Activated CD4-positive, alpha-beta memory T cell treated with anti-CD3 and anti-CD28 coated beads for 36 hours (primary cell): ENCODE data around the gene NBPF14. TPM values are rescaled to one million over a fixed set of nuclear protein-coding genes. Genes with fewer than 3 reads are reported as not detected.
"Not testable (repeated sequence)": the region's sequence is repeated elsewhere in the genome, so short reads cannot be mapped to it uniquely, and the experiment has no call there.

Source experiments
- CTCF ChIA-PET: fragments of 350-600 bp; sonication (Branson Sonifier 250); formaldehyde crosslinking; loops from one replicate; lab custom pipeline; 2021; ENCODE audit warnings: antibody characterized with exemption, inconsistent platforms; lab: Charles Lee
- POLR2A ChIA-PET: fragments of 350-600 bp; sonication (Branson Sonifier 250); formaldehyde crosslinking; loops from one replicate; lab custom pipeline; 2021; ENCODE audit warnings: antibody characterized with exemption; lab: Charles Lee
- DNase-seq: peaks from one replicate; pipeline ENCODE4 v3.0.0-alpha.2; 2020
- H3K27ac Mint-ChIP-seq: one replicate; pipeline ENCODE4 v1.8.0; 2021; ENCODE audit warnings: mixed read lengths
- H3K27me3 Mint-ChIP-seq: one replicate; pipeline ENCODE4 v1.8.0; 2021; ENCODE audit warnings: mixed read lengths
- H3K36me3 Mint-ChIP-seq: one replicate; pipeline ENCODE4 v1.8.0; 2021; ENCODE audit warnings: mixed read lengths
- H3K4me1 Mint-ChIP-seq: one replicate; pipeline ENCODE4 v1.8.0; 2021; ENCODE audit warnings: low read depth, mixed read lengths
- H3K4me3 Mint-ChIP-seq: one replicate; pipeline ENCODE4 v1.8.0; 2021; ENCODE audit warnings: mild to moderate bottlenecking, mixed read lengths
- H3K9me3 Mint-ChIP-seq: one replicate; pipeline ENCODE4 v1.8.0; 2021; ENCODE audit warnings: mixed read lengths
- intact Hi-C: fragments of 100-400 bp; cut with micrococcal nuclease; formaldehyde crosslinking; loops from one replicate; pipeline ENCODE4 v1.15.1; 2023
- total RNA-seq, 2 experiments: library from RNA; stranded (reverse); gene quantifications; one replicate each; pipeline ENCODE4 v1.2.3, GENCODE V29; 2021

NBPF14 gene
- total RNA-seq, 2 experiments from 2014 or later = 17.4 to 19.3 TPM

- not testable (repeated sequence) for H3K27me3 Mint-ChIP-seq, H3K36me3 Mint-ChIP-seq, H3K4me1 Mint-ChIP-seq, H3K9me3 Mint-ChIP-seq
- CTCF ChIA-PET = interaction anchor here (0.9 kb wide), 1 partner anchor 188 kb away, joined by 4 read pairs; no protein-coding TSS in a partner anchor
- Mint-ChIP-seq H3K27ac (peak overlapping the region; percentile 95), H3K4me3 (peak overlapping the region; percentile 85)
- POLR2A ChIA-PET = interaction anchor here (0.6 to 1.7 kb wide), 14 partner anchors 120 to 1438 kb away, joined by 3 to 30 read pairs (median 4); no protein-coding TSS in a partner anchor
- intact Hi-C loops = loop anchor here (10.0 kb wide), 1 partner anchor 148 kb away; no protein-coding TSS in a partner anchor
- DNase-seq = peak; percentile 95
Measured at GRCh38 chr1:148522561-148523204, 73.1 kb downstream of the NBPF14 start.

GRCh38 chr1:148522072-148522471 lies 73.7 kb downstream of the NBPF14 start:
- H3K4me1 Mint-ChIP-seq, H3K9me3 Mint-ChIP-seq: not testable (repeated sequence)

GRCh38 chr1:148514310-148514709 lies 81.5 kb downstream of the NBPF14 start:
- Mint-ChIP-seq H3K4me1 (peaks cover 16% of the 10 kb centered on the region), H3K27ac (peak overlapping the region; percentile 35)
- H3K4me3 Mint-ChIP-seq, H3K9me3 Mint-ChIP-seq, intact Hi-C loops, POLR2A ChIA-PET, H3K27me3 Mint-ChIP-seq, H3K36me3 Mint-ChIP-seq, CTCF ChIA-PET, DNase-seq: not testable (repeated sequence)

More at GRCh38 chr1:148522072-148522471, 73.7 kb downstream of the NBPF14 start:
- H3K27me3 Mint-ChIP-seq, CTCF ChIA-PET, H3K36me3 Mint-ChIP-seq: not testable (repeated sequence)
- intact Hi-C loops = loop anchor here (10.0 kb wide), 1 partner anchor 147 kb away; no protein-coding TSS in a partner anchor
- H3K27ac Mint-ChIP-seq = peak overlapping the region; percentile 95
- DNase-seq = peak; percentile 91
- H3K4me3 Mint-ChIP-seq = peak overlapping the region; percentile 85
- POLR2A ChIA-PET = interaction anchor here (1.0 to 1.7 kb wide), 4 partner anchors 119 to 259 kb away, joined by 3 to 30 read pairs (median 21); no protein-coding TSS in a partner anchor

GRCh38 chr1:148512571-148513184 lies 83.1 kb downstream of the NBPF14 start:
- CTCF ChIA-PET, POLR2A ChIA-PET, intact Hi-C loops, H3K9me3 Mint-ChIP-seq, H3K27ac Mint-ChIP-seq, H3K36me3 Mint-ChIP-seq, H3K27me3 Mint-ChIP-seq: not testable (repeated sequence)
- peak; percentile 21 for DNase-seq
- Mint-ChIP-seq H3K4me3 (peak overlapping the region; percentile 5), H3K4me1 (peaks cover 18% of the 10 kb centered on the region)

GRCh38 chr1:148493933-148494332 lies 101.9 kb downstream of the NBPF14 start:
- DNase-seq, H3K4me3 Mint-ChIP-seq, H3K27ac Mint-ChIP-seq, H3K36me3 Mint-ChIP-seq, CTCF ChIA-PET, H3K27me3 Mint-ChIP-seq, intact Hi-C loops, POLR2A ChIA-PET, H3K9me3 Mint-ChIP-seq, H3K4me1 Mint-ChIP-seq: not testable (repeated sequence)

GRCh38 chr1:148483029-148483428 lies 112.8 kb downstream of the NBPF14 start, which contains the start of gene PPIAL4G:
Gene PPIAL4G, minus strand, starts transcription at chr1:148483302. Its CDS starts 50 bp downstream, at chr1:148483252.
- CTCF ChIA-PET = not testable (repeated sequence)

More at GRCh38 chr1:148483029-148483428, 112.8 kb downstream of the NBPF14 start, which contains the start of gene PPIAL4G:
- H3K27ac Mint-ChIP-seq, H3K9me3 Mint-ChIP-seq, H3K4me3 Mint-ChIP-seq, POLR2A ChIA-PET, intact Hi-C loops, H3K36me3 Mint-ChIP-seq, DNase-seq, H3K4me1 Mint-ChIP-seq, H3K27me3 Mint-ChIP-seq: not testable (repeated sequence)

Other genes starting within 250 kb of the NBPF14 start
- under 1 TPM; 0.12 to 0.14 TPM for gene PPIAL4G, start 112.7 kb downstream of the NBPF14 start, total RNA-seq
- gene NUDT4B, start 152.8 kb upstream of the NBPF14 start, total RNA-seq = under 1 TPM; 0.43 to 0.53 TPM
- 10 to 100 TPM; 24.3 to 25.3 TPM for gene PDE4DIP, start 248.4 kb upstream of the NBPF14 start, total RNA-seq